ENCODE measurements around the gene NOSTRIN.
"Not testable (repeated sequence)": the region's sequence is repeated elsewhere in the genome, so short reads cannot be mapped to it uniquely, and the experiment has no call there.

The NOSTRIN gene

GRCh38 chr2:168801961-168802858 lies at the start of gene NOSTRIN:
TSS of gene NOSTRIN (plus strand) at chr2:168802637. CDS start at chr2:168802647, 10 bp downstream.
- DNase-seq: no peak

- no peak for DNase-seq
Measured at GRCh38 chr2:168753765-168754329, 48.6 kb upstream of the NOSTRIN start.

- DNase-seq: no peak
Measured at GRCh38 chr2:168757223-168757622, 45.2 kb upstream of the NOSTRIN start.

- DNase-seq: peak; percentile 73
Measured at GRCh38 chr2:168758970-168759820, 43.2 kb upstream of the NOSTRIN start.

- DNase-seq: no peak
Measured at GRCh38 chr2:168765401-168765800, 37.0 kb upstream of the NOSTRIN start.

- no peak for DNase-seq
Measured at GRCh38 chr2:168766600-168766999, 35.8 kb upstream of the NOSTRIN start.

- DNase-seq: no peak
Measured at GRCh38 chr2:168767258-168767657, 35.2 kb upstream of the NOSTRIN start.

GRCh38 chr2:168768357-168768756 lies 34.1 kb upstream of the NOSTRIN start:
- DNase-seq: not testable (repeated sequence)

GRCh38 chr2:168770796-168771195 lies 31.6 kb upstream of the NOSTRIN start:
- DNase-seq: no peak

GRCh38 chr2:168772704-168773103 lies 29.7 kb upstream of the NOSTRIN start:
- no peak for DNase-seq

GRCh38 chr2:168773128-168773527 lies 29.3 kb upstream of the NOSTRIN start:
- no peak for DNase-seq

- DNase-seq: peak; percentile 43
Measured at GRCh38 chr2:168773719-168774521, 28.5 kb upstream of the NOSTRIN start.

- DNase-seq: no peak
Measured at GRCh38 chr2:168775837-168776236, 26.6 kb upstream of the NOSTRIN start.

GRCh38 chr2:168780669-168781071 lies 21.8 kb upstream of the NOSTRIN start:
- no peak for DNase-seq

GRCh38 chr2:168781191-168781817 lies 21.1 kb upstream of the NOSTRIN start:
- no peak for DNase-seq

GRCh38 chr2:168782271-168782670 lies 20.2 kb upstream of the NOSTRIN start:
- no peak for DNase-seq

GRCh38 chr2:168784993-168785392 lies 17.4 kb upstream of the NOSTRIN start:
- DNase-seq: no peak

- no peak for DNase-seq
Measured at GRCh38 chr2:168787098-168787781, 15.2 kb upstream of the NOSTRIN start.

- DNase-seq: no peak
Measured at GRCh38 chr2:168787782-168788376, 14.6 kb upstream of the NOSTRIN start.

GRCh38 chr2:168789776-168790175 lies 12.7 kb upstream of the NOSTRIN start:
- DNase-seq: no peak
